Raji (cell line): ENCODE measurements around the gene PSMD2.

Source experiments
- POLR2A ChIP-seq: IDR thresholded peaks from 2 replicates; pipeline ENCODE4 v1.6.1; 2011; ENCODE audit warnings: low read depth, low read length, control low read depth; ENCODE audit not compliant: insufficient read depth

PSMD2 gene

DNA sequence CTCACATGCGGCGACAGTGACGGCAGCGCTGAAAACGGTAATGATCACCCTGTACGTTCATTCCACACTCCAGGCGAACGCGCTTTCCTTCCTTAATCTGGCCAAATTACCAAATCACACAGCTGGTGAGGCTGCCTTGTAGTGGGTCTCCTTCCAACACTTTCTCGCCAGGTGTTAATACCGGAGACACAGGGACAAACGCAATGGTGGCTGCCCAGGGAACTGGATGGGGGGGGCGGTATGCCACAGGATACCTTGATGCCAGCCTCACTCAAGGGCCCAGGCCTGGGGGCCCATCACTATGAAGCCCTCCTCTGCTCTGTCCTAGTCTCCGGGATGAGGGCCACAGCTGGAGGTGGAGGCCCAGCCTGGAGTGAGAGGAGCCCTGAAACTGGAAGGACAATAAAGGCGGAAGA, 36.3 kb upstream of the PSMD2 start:
- TF ChIP-seq POLR2A, result no peak

DNA sequence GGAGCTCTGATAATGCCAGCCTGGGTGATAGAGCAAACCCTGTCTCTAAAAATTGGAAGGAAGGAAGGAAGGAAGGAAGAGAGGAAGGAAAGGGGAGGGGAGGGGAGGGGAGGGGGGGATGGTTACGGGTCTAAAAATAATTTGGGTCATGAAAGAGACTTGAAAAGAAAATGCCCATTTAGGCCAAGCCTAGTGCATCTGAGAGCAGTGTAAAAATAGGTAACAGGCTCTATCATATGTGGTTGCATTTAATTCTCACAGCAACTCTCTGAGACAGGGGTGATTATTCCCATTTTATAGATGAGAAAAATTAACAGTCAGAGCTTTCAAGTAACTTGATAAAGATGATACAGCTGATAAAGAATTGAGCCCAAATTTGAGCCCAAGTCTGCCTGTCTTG, 26.8 kb upstream of the PSMD2 start:
- TF ChIP-seq POLR2A, result no peak

GRCh38 chr3:184275381-184275701, 23.7 kb upstream of the PSMD2 start:
- TF ChIP-seq POLR2A, result no peak

- no peak for TF ChIP-seq POLR2A
Observed at GRCh38 chr3:184275961-184276910, 22.8 kb upstream of the PSMD2 start, which contains the start of gene ECE2. ECE2 (plus strand) TSS chr3:184276022; CDS start chr3:184276154, 132 bp downstream.

DNA sequence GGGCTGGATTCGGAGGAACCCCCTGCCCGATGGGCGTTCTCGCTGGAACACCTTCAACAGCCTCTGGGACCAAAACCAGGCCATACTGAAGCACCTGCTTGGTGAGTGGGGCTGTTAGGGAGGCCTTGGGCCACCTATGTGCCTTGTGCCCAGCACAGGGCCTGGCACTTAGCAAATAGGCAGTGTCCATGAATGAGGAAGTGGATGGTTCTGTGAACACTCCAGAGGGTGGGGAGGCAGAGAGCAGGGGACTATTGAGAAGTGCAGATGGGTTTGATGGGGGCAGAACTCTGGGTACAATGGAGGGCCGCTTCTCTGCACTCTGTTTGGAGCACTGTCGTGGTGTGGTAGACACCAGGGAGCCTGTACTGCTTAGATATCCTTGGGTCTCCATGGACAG, 21.7 kb upstream of the PSMD2 start:
- no peak for TF ChIP-seq POLR2A

DNA sequence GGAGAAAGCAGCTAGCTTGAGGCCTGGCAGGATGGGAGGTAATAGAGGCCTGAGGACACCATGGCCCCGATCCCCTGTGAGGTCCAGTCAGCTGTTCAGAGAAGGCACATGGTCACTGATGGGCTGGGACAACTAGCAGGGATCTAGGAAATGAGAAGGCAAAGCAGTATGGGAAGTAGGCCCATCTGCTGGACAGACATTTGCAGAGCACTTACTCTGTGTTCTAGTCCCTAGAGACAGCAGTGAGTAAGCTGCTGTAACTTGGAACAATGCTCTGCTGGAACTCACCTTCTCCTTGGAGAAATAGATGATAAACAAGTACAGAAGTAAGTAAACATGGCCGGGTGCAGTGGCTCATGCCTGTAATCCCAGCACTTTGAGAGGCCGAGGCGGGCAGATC, 16.1 kb upstream of the PSMD2 start:
- no peak for TF ChIP-seq POLR2A

GRCh38 chr3:184283681-184284080, 15.4 kb upstream of the PSMD2 start:
- no peak for TF ChIP-seq POLR2A

DNA sequence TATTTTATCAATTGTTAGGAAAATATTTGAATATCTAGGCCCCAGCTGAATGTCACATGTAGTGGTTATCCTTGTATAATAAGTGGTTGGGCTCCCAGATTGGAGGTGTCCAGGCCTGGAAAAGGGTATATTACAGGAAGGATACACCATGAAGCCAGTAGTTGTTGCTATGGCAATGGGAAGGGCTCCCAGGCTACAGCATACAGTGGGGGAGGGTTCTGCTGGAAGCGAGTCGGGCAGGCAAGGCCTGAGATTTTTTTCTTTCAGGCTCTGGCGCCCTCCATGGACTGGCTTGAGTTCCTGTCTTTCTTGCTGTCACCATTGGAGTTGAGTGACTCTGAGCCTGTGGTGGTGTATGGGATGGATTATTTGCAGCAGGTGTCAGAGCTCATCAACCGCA, 14.3 kb upstream of the PSMD2 start:
- TF ChIP-seq POLR2A, result no peak

DNA sequence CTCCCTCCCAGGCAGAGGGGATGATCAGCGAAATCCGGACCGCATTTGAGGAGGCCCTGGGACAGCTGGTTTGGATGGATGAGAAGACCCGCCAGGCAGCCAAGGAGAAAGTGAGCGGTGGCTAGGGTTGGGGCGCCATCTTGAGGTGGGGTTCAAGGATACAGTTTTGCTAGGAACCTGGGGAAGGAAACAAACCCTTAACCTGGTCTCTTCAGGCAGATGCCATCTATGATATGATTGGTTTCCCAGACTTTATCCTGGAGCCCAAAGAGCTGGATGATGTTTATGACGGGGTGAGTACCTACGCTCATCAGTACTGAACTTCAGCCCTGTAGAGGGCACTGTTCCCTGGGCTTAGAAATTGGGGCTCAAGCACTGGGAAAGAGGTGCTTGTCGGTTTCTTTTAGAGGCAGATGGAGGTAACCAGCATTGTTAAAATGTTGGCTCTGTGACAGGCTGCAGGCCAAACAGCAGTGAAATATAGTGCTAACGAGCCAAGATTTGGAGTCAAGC, 9.6 kb upstream of the PSMD2 start:
- no peak for TF ChIP-seq POLR2A

- TF ChIP-seq POLR2A, result no peak
Observed at GRCh38 chr3:184290331-184290730, 8.7 kb upstream of the PSMD2 start.

DNA sequence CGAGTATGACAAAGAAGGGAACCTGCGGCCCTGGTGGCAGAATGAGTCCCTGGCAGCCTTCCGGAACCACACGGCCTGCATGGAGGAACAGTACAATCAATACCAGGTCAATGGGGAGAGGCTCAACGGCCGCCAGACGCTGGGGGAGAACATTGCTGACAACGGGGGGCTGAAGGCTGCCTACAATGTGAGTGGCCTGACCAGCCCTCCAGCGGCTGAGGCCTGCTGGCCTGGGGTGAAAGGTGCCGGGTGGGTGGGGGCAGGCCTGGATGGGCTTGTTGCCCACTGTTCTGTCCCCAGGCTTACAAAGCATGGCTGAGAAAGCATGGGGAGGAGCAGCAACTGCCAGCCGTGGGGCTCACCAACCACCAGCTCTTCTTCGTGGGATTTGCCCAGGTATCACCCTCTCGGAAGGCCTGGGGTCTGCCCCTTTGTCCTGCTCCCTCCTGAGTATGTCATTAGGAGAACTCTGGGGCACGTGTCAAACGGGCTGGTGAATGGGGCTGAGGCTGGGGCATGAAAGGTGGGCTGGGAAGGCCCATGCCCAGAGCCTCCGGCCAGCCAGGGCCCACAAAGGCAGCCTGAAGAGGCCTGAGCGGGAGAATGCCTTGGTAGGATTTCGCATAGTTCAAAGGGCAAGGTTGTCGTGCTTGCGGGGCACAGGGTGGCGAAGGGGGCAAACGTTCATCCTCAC, 7.8 kb upstream of the PSMD2 start:
- TF ChIP-seq POLR2A, result no peak

DNA sequence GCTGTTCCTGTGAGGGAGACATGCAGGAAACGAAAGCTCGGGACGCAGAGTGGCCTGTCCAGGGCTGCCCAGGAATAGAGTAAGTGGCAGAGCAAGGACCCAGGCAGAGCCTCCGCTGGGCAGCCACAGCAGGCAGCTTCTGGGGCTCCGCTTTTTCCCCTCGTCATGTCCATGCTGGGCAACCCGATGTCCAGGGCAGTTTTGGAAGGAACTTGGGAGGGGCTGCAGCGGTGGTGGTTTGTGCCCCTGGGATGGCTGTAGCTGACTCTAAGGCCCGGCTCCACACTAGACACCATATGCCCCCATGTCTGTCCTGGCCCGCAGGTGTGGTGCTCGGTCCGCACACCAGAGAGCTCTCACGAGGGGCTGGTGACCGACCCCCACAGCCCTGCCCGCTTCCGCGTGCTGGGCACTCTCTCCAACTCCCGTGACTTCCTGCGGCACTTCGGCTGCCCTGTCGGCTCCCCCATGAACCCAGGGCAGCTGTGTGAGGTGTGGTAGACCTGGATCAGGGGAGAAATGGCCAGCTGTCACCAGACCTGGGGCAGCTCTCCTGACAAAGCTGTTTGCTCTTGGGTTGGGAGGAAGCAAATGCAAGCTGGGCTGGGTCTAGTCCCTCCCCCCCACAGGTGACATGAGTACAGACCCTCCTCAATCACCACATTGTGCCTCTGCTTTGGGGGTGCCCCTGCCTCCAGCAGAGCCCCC, 7.1 kb upstream of the PSMD2 start:
- TF ChIP-seq POLR2A, result no peak

DNA sequence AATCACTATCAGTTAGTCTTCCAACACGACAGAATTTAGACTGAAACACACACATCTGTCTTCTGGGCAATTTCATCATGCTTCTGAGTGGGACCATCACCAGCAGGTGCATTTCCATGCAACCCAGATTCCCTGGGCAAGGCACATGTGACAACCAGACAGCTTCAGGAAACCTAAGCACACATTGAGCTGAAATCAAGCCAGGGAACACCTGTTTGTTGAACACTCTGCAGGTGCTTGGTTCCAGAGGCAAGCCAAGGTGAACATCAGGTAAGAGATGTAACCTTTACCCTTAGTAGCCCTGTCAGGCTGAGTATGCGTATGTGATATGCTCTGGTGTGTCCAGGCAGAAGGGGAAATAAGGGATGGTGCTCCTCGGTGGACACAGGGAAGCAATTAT, 3.3 kb upstream of the PSMD2 start:
- no peak for TF ChIP-seq POLR2A

GRCh38 chr3:184296616-184297015, 2.4 kb upstream of the PSMD2 start:
- no peak for TF ChIP-seq POLR2A
